Sigmoid colon (tissue), 7 donors: ENCODE results near the gene THRB. TPM values are rescaled to one million over a fixed set of nuclear protein-coding genes. Genes with fewer than 3 reads are reported as not detected.

Source experiments
- DNase-seq: peaks from one replicate; pipeline ENCODE4 v3.0.0-alpha.2; 2019
- H3K27ac ChIP-seq, 4 donors: fragments of 200-600 bp; sonication (generic); one replicate each; pipeline ENCODE4 v1.5.1; 2016 to 2019; ENCODE audit warnings: mild to moderate bottlenecking in 1 of 4
- H3K27me3 ChIP-seq, 3 donors: fragments of 200-600 bp; sonication (generic); one replicate each; pipeline ENCODE4 v1.5.1; 2019; ENCODE audit warnings: mild to moderate bottlenecking in 1 of 3
- H3K36me3 ChIP-seq, 4 donors: fragments of 200-600 bp; sonication (generic); one replicate each; pipeline ENCODE4 v1.5.1; 2016 to 2019
- H3K4me1 ChIP-seq, 4 donors: fragments of 200-600 bp; sonication (generic); one replicate each; pipeline ENCODE4 v1.5.1; 2017 to 2019
- H3K4me3 ChIP-seq, 4 donors: fragments of 200-600 bp; sonication (generic); one replicate each; pipeline ENCODE4 v1.5.1; 2017 to 2019; ENCODE audit warnings: mild to moderate bottlenecking in 2 of 4, moderate library complexity in 1 of 4
- H3K9me3 ChIP-seq, 4 donors: fragments of 200-600 bp in 3 of 4; sonication (generic) in 3 of 4; one replicate each; pipeline versions ENCODE4 v1.5.1 to v1.6.1; 2013 to 2019
- EP300 ChIP-seq, 4 donors: sonication (generic); formaldehyde crosslinking; IDR thresholded peaks; one replicate each; pipeline ENCODE4 v1.6.1; 2017; ENCODE audit warnings: antibody characterized with exemption in 4 of 4
- POLR2A ChIP-seq, 2 donors: fragments of 450-650 bp; IDR thresholded peaks; one replicate each; pipeline ENCODE4 v1.6.1; 2016; ENCODE audit warnings: antibody characterized with exemption in 2 of 2, mild to moderate bottlenecking in 2 of 2, moderate library complexity in 2 of 2
- POLR2AphosphoS5 ChIP-seq, 4 donors: sonication (generic); formaldehyde crosslinking; IDR thresholded peaks; one replicate each; pipeline ENCODE4 v1.6.1; 2017; ENCODE audit warnings: antibody characterized with exemption in 4 of 4
- WGBS, 2 donors: extraction: QIAGEN DNeasy Blood & Tissue Kit; methylation state at CpG; one replicate each; pipeline ENCODE4 v1.1.7; 2013; 5-methylcytosine and 5-hydroxymethylcytosine counted together
- intact Hi-C: fragments of 100-400 bp; cut with DNase I; formaldehyde crosslinking; loops from one replicate; pipeline ENCODE4 v1.15.1; 2023
- polyA plus RNA-seq, 3 donors: library from polyadenylated mRNA; stranded (reverse); fragments of 200-250 nt; gene quantifications; one replicate each; pipeline ENCODE4 v1.2.3, GENCODE V29; 2013
- total RNA-seq, 4 donors: library from RNA; depleted of rRNA; stranded (reverse); fragments of >200 nt; gene quantifications; one replicate each; pipeline ENCODE4 v1.1.0, GENCODE V29; 2016
- TF ChIP-seq, protein P1 (sequence below), 4 experiments: fragments of 450-650 bp in 3 of 4; fragments of 200-600 bp in 1 of 4; IDR thresholded peaks; one replicate each; pipeline ENCODE4 v1.5.1; 2016 to 2019; ENCODE audit warnings: antibody characterized with exemption in 4 of 4, mild to moderate bottlenecking in 3 of 4, moderate library complexity in 2 of 4
- donor health status: healthy with polysubstance abuse.
- donor health status: Bipolar disorder and iron deficiency.
- donor health status: healthy.

Gene THRB
- total and polyA plus RNA-seq, 7 donors: 7.2 to 49.5 (median 29.7) TPM

DNA sequence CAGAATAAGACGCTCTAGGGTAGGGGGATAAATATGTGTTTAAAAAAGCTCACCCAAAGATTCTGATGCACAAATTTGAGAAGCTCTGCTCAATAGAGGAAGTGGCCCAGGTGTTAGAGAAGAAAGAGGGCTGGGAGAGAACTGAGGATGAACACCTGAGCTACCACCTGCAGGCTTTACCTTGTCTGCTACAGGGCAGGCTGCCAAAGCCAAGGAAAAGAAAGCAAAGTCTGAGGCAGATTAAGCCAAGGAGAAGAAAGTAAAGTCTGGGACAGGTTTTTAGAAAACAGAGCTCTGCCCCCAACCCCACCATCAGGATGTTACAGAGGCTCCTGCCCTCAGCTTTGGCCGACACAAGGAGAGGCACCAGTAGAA is 92.9 kb downstream of the THRB start:
- Histone ChIP-seq H3K36me3 (no peaks in the 10 kb centered on the region), H3K9me3 (no peaks in the 10 kb centered on the region), H3K27me3 (no peaks in the 10 kb centered on the region), H3K27ac (peak overlapping the region in 3 of 4 donors; percentile 19 to 48 (median 37)), H3K4me3 (no peak overlapping the region), H3K4me1 (peaks cover 0 to 35% (median 26%) of the 10 kb centered on the region in 4 donors)
- TF ChIP-seq POLR2A (IDR thresholded peaks at IDR 0.05) (no peak), EP300 (IDR thresholded peaks at IDR 0.05) (no peak), POLR2AphosphoS5 (IDR thresholded peaks at IDR 0.05) (no peak)
- TF ChIP-seq, protein P1, sequence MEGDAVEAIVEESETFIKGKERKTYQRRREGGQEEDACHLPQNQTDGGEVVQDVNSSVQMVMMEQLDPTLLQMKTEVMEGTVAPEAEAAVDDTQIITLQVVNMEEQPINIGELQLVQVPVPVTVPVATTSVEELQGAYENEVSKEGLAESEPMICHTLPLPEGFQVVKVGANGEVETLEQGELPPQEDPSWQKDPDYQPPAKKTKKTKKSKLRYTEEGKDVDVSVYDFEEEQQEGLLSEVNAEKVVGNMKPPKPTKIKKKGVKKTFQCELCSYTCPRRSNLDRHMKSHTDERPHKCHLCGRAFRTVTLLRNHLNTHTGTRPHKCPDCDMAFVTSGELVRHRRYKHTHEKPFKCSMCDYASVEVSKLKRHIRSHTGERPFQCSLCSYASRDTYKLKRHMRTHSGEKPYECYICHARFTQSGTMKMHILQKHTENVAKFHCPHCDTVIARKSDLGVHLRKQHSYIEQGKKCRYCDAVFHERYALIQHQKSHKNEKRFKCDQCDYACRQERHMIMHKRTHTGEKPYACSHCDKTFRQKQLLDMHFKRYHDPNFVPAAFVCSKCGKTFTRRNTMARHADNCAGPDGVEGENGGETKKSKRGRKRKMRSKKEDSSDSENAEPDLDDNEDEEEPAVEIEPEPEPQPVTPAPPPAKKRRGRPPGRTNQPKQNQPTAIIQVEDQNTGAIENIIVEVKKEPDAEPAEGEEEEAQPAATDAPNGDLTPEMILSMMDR (IDR thresholded peaks at IDR 0.05): no peak
- 11 to 34% methylated on average over 2 of the region's 2 CpGs for WGBS, 2 donors
- DNase-seq: no peak
- intact Hi-C loops: no loop called here

DNA sequence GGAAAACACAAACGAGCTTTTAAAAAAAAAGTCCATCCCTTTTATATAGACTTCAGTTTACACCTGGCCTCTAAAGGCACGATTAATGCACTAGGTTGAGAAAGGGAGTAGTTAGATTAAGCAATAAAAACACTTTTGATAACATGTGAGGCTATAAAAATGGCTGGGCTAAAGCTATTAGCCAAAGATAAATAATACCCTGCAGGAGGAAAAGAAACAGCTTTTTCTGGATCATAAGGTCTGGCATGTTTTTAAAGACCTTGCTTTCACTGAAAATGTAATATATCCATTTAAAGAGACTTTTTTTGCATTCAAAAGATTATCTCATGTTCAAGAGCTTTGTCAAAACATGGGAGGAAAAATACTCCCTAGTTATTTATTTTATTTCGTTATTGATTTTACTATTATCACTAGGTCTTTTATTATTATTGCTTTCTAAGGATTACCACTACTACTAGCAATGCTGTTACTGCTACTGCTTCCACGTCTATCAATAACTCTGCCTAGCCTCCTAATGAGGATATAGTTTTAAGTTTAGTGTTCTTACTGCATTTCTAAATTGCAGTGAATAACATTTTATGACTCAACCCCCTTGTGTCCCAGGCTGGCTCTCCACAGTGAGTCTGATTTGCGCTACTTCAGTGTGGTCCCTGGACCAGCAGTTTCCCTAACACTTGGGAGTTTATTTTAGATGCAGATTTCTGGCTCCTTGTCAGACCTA is 93.4 kb downstream of the THRB start:
- TF ChIP-seq POLR2AphosphoS5 (IDR thresholded peaks at IDR 0.05) (no peak), EP300 (IDR thresholded peaks at IDR 0.05) (no peak), POLR2A (IDR thresholded peaks at IDR 0.05) (no peak)
- TF ChIP-seq, protein P1 (IDR thresholded peaks at IDR 0.05): no peak
- no peaks in the 10 kb centered on the region for H3K36me3 ChIP-seq
- H3K4me1 ChIP-seq: peaks cover 0 to 31% (median 26%) of the 10 kb centered on the region in 4 donors
- peak overlapping the region in 3 of 4 donors; percentile 19 to 48 (median 37) for H3K27ac ChIP-seq
- H3K4me3 ChIP-seq: no peak overlapping the region
- WGBS, 2 donors: 11 to 45% methylated on average over 5 of the region's 5 CpGs
- H3K27me3 ChIP-seq: no peaks in the 10 kb centered on the region
- H3K9me3 ChIP-seq: no peaks in the 10 kb centered on the region
- no peak for DNase-seq
- intact Hi-C loops: no loop called here

DNA sequence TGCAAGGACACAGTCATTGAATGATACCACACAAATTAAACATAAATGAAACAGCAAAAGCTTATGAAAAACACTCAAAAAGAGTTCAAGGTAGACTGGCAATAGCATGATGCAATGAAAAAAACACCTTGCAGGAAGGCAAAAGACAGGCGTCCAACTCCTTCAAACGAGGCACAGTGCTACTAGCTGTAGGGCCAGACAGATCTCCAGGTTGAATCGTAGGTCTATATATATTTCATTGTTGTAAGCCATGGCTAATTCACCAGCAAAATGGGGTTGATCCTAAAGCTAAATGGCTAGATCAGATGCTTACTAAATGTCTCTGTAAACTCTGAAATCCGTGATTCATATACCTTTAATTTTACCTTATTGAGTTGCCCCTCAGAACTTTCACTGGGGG is 94.2 kb downstream of the THRB start:
- WGBS, 2 donors: 30 to 64% methylated on average over 4 of the region's 4 CpGs
- Histone ChIP-seq H3K27ac (peak overlapping the region; percentile 12 to 48 (median 29)), H3K4me1 (peaks cover 0 to 31% (median 26%) of the 10 kb centered on the region in 4 donors), H3K9me3 (no peaks in the 10 kb centered on the region), H3K27me3 (no peaks in the 10 kb centered on the region), H3K36me3 (no peaks in the 10 kb centered on the region), H3K4me3 (no peak overlapping the region)
- TF ChIP-seq POLR2A (IDR thresholded peaks at IDR 0.05): no peak
- no peak for TF ChIP-seq POLR2AphosphoS5 (IDR thresholded peaks at IDR 0.05)
- TF ChIP-seq EP300 (IDR thresholded peaks at IDR 0.05): no peak
- TF ChIP-seq, protein P1 (IDR thresholded peaks at IDR 0.05): no peak
- intact Hi-C loops: no loop called here
- DNase-seq: no peak

DNA sequence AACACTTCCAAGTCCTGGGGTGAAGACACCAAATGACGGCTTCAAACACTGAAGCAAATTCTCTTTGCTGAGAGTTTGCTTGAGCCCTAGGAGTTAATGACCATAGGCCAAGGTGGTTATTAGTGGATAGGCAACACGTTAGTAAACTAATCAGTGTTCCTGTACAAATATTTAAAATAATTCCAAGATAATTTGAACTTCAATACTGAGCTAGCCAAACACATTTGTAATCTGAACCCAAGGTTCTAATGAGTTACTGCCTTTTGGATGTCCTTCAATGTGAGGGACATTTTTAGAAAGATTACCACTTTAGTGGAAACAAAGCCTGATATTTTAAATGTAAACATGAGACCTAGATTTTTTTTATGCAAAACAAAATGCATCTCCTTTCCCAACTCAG is 94.6 kb downstream of the THRB start:
- DNase-seq: no peak
- Histone ChIP-seq H3K9me3 (no peaks in the 10 kb centered on the region), H3K4me3 (no peak overlapping the region), H3K27me3 (no peaks in the 10 kb centered on the region), H3K36me3 (no peaks in the 10 kb centered on the region), H3K27ac (peak overlapping the region in 3 of 4 donors; percentile 12 to 48 (median 27)), H3K4me1 (peaks cover 0 to 31% (median 26%) of the 10 kb centered on the region in 4 donors)
- WGBS, 2 donors: 53 to 76% methylated on average over 2 of the region's 2 CpGs
- no peak for TF ChIP-seq POLR2AphosphoS5 (IDR thresholded peaks at IDR 0.05)
- TF ChIP-seq, protein P1 (IDR thresholded peaks at IDR 0.05): no peak
- intact Hi-C loops: no loop called here
